Measurements from ENCODE around the gene LCE2B.
"Not testable (repeated sequence)": the region's sequence is repeated elsewhere in the genome, so short reads cannot be mapped to it uniquely, and the experiment has no call there.

The LCE2B gene

GRCh38 chr1:152685823-152686222 is at the start of gene LCE2B:
Gene LCE2B, plus strand, starts transcription at chr1:152686123. Its CDS starts 721 bp downstream, at chr1:152686844.
- not testable (repeated sequence) for DNase-seq

GRCh38 chr1:152640351-152640750 is 45.6 kb upstream of the LCE2B start:
- DNase-seq, result no peak

- DNase-seq, result no peak
Observed at GRCh38 chr1:152643945-152644344, 42.0 kb upstream of the LCE2B start.

GRCh38 chr1:152645146-152645545 is 40.8 kb upstream of the LCE2B start:
- no peak for DNase-seq

- no peak for DNase-seq
Observed at GRCh38 chr1:152646656-152647055, 39.3 kb upstream of the LCE2B start.

- DNase-seq, result peak; percentile 29
Observed at GRCh38 chr1:152654110-152654509, 31.8 kb upstream of the LCE2B start.

GRCh38 chr1:152656459-152656858 is 29.5 kb upstream of the LCE2B start:
- no peak for DNase-seq

- DNase-seq, result no peak
Observed at GRCh38 chr1:152657677-152658076, 28.2 kb upstream of the LCE2B start.

GRCh38 chr1:152658649-152659048 is 27.3 kb upstream of the LCE2B start:
- DNase-seq, result no peak

GRCh38 chr1:152663098-152663497 is 22.8 kb upstream of the LCE2B start, which contains the start of gene LCE2D:
Gene LCE2D, plus strand, starts transcription at chr1:152663380. Its CDS starts 726 bp downstream, at chr1:152664106.
- DNase-seq, result no peak

- DNase-seq, result not testable (repeated sequence)
Observed at GRCh38 chr1:152666171-152666570, 19.8 kb upstream of the LCE2B start.

GRCh38 chr1:152667648-152668047 is 18.3 kb upstream of the LCE2B start:
- DNase-seq, result no peak

GRCh38 chr1:152673016-152673415 is 12.9 kb upstream of the LCE2B start:
- no peak for DNase-seq

GRCh38 chr1:152674983-152675382 is 10.9 kb upstream of the LCE2B start, which contains the start of gene LCE2C:
Gene LCE2C, plus strand, starts transcription at chr1:152675279. Its CDS starts 737 bp downstream, at chr1:152676016.
- not testable (repeated sequence) for DNase-seq

- DNase-seq, result no peak
Observed at GRCh38 chr1:152679459-152679858, 6.5 kb upstream of the LCE2B start.

- no peak for DNase-seq
Observed at GRCh38 chr1:152681616-152682015, 4.3 kb upstream of the LCE2B start.

GRCh38 chr1:152683846-152684245 is 2.1 kb upstream of the LCE2B start:
- DNase-seq, result no peak

- no peak for DNase-seq
Observed at GRCh38 chr1:152697701-152698600, 12.0 kb downstream of the LCE2B start, which contains the start of gene LCE2A. Gene LCE2A, plus strand, starts transcription at chr1:152698345. Its CDS starts 557 bp downstream, at chr1:152698902.

GRCh38 chr1:152699746-152700145 is 13.8 kb downstream of the LCE2B start:
- DNase-seq, result no peak

- no peak for DNase-seq
Observed at GRCh38 chr1:152707860-152708259, 21.9 kb downstream of the LCE2B start, which contains the start of gene LCE4A. Gene LCE4A, plus strand, starts transcription at chr1:152708160. Its CDS starts 916 bp downstream, at chr1:152709076.

- no peak for DNase-seq
Observed at GRCh38 chr1:152718238-152718637, 32.3 kb downstream of the LCE2B start.

GRCh38 chr1:152725261-152725660 is 39.3 kb downstream of the LCE2B start:
- DNase-seq, result no peak

GRCh38 chr1:152728986-152729385 is 43.1 kb downstream of the LCE2B start:
- DNase-seq, result no peak

- no peak for DNase-seq
Observed at GRCh38 chr1:152735648-152736047, 49.7 kb downstream of the LCE2B start.
